CD4-positive, alpha-beta T cell (primary cell): ENCODE measurements around the gene LRRK2. TPM values are rescaled to one million over a fixed set of nuclear protein-coding genes. Genes with fewer than 3 reads are reported as not detected.

Experiments used
- ATAC-seq: fragments of 200-7000 bp; cut with Tn5 transposase; one replicate; pipeline ENCODE4 v1.10.0; 2022; ENCODE audit warnings: mild to moderate bottlenecking; ENCODE audit not compliant: poor library complexity
- CTCF ChIA-PET: fragments of 350-600 bp; sonication (Branson Sonifier 250); formaldehyde crosslinking; loops from one replicate; lab custom pipeline; 2021; ENCODE audit warnings: antibody characterized with exemption, inconsistent platforms; lab: Charles Lee
- POLR2A ChIA-PET: fragments of 350-600 bp; sonication (Branson Sonifier 250); formaldehyde crosslinking; loops from one replicate; lab custom pipeline; 2021; ENCODE audit warnings: antibody characterized with exemption, inconsistent platforms; lab: Charles Lee
- DNase-seq, 14 experiments: peaks; one replicate each; pipeline ENCODE4 v3.0.0-alpha.2; 2013 to 2020; ENCODE audit warnings: mixed read lengths in 2 of 14
- H3K27ac ChIP-seq, 2 donors: one replicate each; pipeline versions ENCODE4 v1.5.1 to v1.7.0; 2013; ENCODE audit warnings: low read length in 2 of 2, low read depth in 1 of 2, mild to moderate bottlenecking in 1 of 2
- H3K27me3 ChIP-seq, 2 experiments: 1 replicate in 1 of 2; 2 replicates in 1 of 2; pipeline versions ENCODE4 v1.6.1 to v1.7.0; 2013; ENCODE audit warnings: low read length in 2 of 2, control low read depth in 1 of 2, mild to moderate bottlenecking in 1 of 2, moderate library complexity in 1 of 2; ENCODE audit not compliant: insufficient read depth in 2 of 2, control insufficient read depth in 1 of 2
- H3K36me3 ChIP-seq: one replicate; pipeline ENCODE4 v1.6.1; 2013; ENCODE audit warnings: low read length, control low read depth; ENCODE audit not compliant: insufficient read depth
- H3K4me1 ChIP-seq: one replicate; pipeline ENCODE4 v1.6.1; 2013; ENCODE audit warnings: low read length, control low read depth; ENCODE audit not compliant: insufficient read depth
- H3K4me3 ChIP-seq: one replicate; pipeline ENCODE4 v1.5.1; 2013; ENCODE audit warnings: mild to moderate bottlenecking, low read length, moderate library complexity
- H3K9me3 ChIP-seq, 2 experiments: 1 replicate in 1 of 2; 2 replicates in 1 of 2; pipeline versions ENCODE4 v1.6.1 to v1.7.0; 2013; ENCODE audit warnings: low read length in 2 of 2, mild to moderate bottlenecking in 2 of 2, control low read depth in 1 of 2, moderate library complexity in 1 of 2; ENCODE audit not compliant: control insufficient read depth in 1 of 2, insufficient read depth in 1 of 2
- H3K27ac Mint-ChIP-seq: one replicate; pipeline ENCODE4 v1.8.0; 2020; ENCODE audit warnings: mixed read lengths
- H3K27me3 Mint-ChIP-seq: one replicate; pipeline ENCODE4 v1.8.0; 2021; ENCODE audit warnings: mixed read lengths
- H3K36me3 Mint-ChIP-seq: one replicate; pipeline ENCODE4 v1.8.0; 2021; ENCODE audit warnings: low read depth, mixed read lengths
- H3K4me1 Mint-ChIP-seq: one replicate; pipeline ENCODE4 v1.8.0; 2021; ENCODE audit warnings: low read depth, mixed read lengths
- H3K4me3 Mint-ChIP-seq: one replicate; pipeline ENCODE4 v1.8.0; 2020; ENCODE audit warnings: mild to moderate bottlenecking, mixed read lengths
- H3K9me3 Mint-ChIP-seq: one replicate; pipeline ENCODE4 v1.8.0; 2020; ENCODE audit warnings: mixed read lengths
- CTCF ChIP-seq: fragments of 200-600 bp; IDR thresholded peaks from one replicate; pipeline ENCODE4 v1.8.0; 2022; ENCODE audit warnings: antibody characterized with exemption, mild to moderate bottlenecking
- intact Hi-C, 2 experiments: fragments of 100-400 bp; cut with DNase I in 1 of 2; cut with micrococcal nuclease in 1 of 2; formaldehyde crosslinking; loops; one replicate each; pipeline versions ENCODE4 v1.15.1 to v1.9.0; 2023 to 2025; cut with DNase I, micrococcal nuclease
- total RNA-seq, 174 experiments: library from RNA in 2 of 174; stranded (reverse) in 2 of 174; gene quantifications; one replicate each; pipeline ENCODE4 v1.2.3 and lab custom pipeline; 2021 to 2026

The LRRK2 gene
- total RNA-seq, 2 experiments from 2014 or later = 0.42 to 0.60 TPM

- Histone ChIP-seq H3K27me3 (no peaks in the 10 kb centered on the region), H3K4me1 (no peaks in the 10 kb centered on the region), H3K36me3 (no peaks in the 10 kb centered on the region), H3K9me3 (no peaks in the 10 kb centered on the region), H3K27ac (no peak overlapping the region), H3K4me3 (no peak overlapping the region)
- H3K27ac Mint-ChIP-seq = no peak overlapping the region
- TF ChIP-seq CTCF = no peak
- no peak overlapping the region for H3K4me3 Mint-ChIP-seq
- DNase-seq (no peak), ATAC-seq (no peak)
- H3K27me3 Mint-ChIP-seq = no peaks in the 10 kb centered on the region
- H3K9me3 Mint-ChIP-seq = no peaks in the 10 kb centered on the region
- H3K36me3 Mint-ChIP-seq = no peaks in the 10 kb centered on the region
- H3K4me1 Mint-ChIP-seq = no peaks in the 10 kb centered on the region
- POLR2A ChIA-PET = no interaction called here
- CTCF ChIA-PET = interaction anchor here (1.4 kb wide), 1 partner anchor 9 kb away, joined by 6 read pairs; no protein-coding TSS in a partner anchor
- intact Hi-C loops = no loop called here
These were observed 113.8 kb downstream of the LRRK2 start for GRCh38 chr12:40338621-40339020.

- Mint-ChIP-seq H3K4me3 (no peak overlapping the region), H3K4me1 (no peaks in the 10 kb centered on the region)
- TF ChIP-seq CTCF = no peak
These were observed 117.2 kb downstream of the LRRK2 start for GRCh38 chr12:40342010-40342409.

GRCh38 chr12:40343124-40343523, 118.3 kb downstream of the LRRK2 start:
- ChIA-PET CTCF (no interaction called here), POLR2A (no interaction called here)
- Mint-ChIP-seq H3K27ac (no peak overlapping the region), H3K9me3 (no peaks in the 10 kb centered on the region), H3K4me1 (no peaks in the 10 kb centered on the region), H3K4me3 (no peak overlapping the region), H3K27me3 (no peaks in the 10 kb centered on the region), H3K36me3 (no peaks in the 10 kb centered on the region)
- TF ChIP-seq CTCF = no peak
- Histone ChIP-seq H3K4me3 (no peak overlapping the region), H3K4me1 (no peaks in the 10 kb centered on the region), H3K9me3 (no peaks in the 10 kb centered on the region), H3K27me3 (no peaks in the 10 kb centered on the region), H3K36me3 (no peaks in the 10 kb centered on the region), H3K27ac (no peak overlapping the region)
- ATAC-seq (no peak), DNase-seq (no peak)
- intact Hi-C loops = no loop called here

More at GRCh38 chr12:40342010-40342409, 117.2 kb downstream of the LRRK2 start:
- Histone ChIP-seq H3K4me1 (no peaks in the 10 kb centered on the region), H3K9me3 (no peaks in the 10 kb centered on the region), H3K4me3 (no peak overlapping the region), H3K27ac (no peak overlapping the region), H3K36me3 (no peaks in the 10 kb centered on the region), H3K27me3 (no peaks in the 10 kb centered on the region)
- Mint-ChIP-seq H3K36me3 (no peaks in the 10 kb centered on the region), H3K9me3 (no peaks in the 10 kb centered on the region), H3K27ac (no peak overlapping the region), H3K27me3 (no peaks in the 10 kb centered on the region)
- intact Hi-C loops = no loop called here
- no peak for ATAC-seq
- ChIA-PET CTCF (no interaction called here), POLR2A (no interaction called here)
- DNase-seq = no peak
